ENCODE measurements around the gene ASPRV1. TPM values are rescaled to one million over a fixed set of nuclear protein-coding genes. Genes with fewer than 3 reads are reported as not detected.

ASPRV1 gene
- total and polyA plus RNA-seq, 4 donors: 0.19 to 0.75 (median 0.23) TPM

- no peak for TF ChIP-seq HNF4A (conservative IDR thresholded peaks at IDR 0.05)
- no peak for TF ChIP-seq FOXA2 (IDR thresholded peaks at IDR 0.05)
- no peak for TF ChIP-seq ZBTB33 (IDR thresholded peaks at IDR 0.05)
- TF ChIP-seq TAF1 (conservative IDR thresholded peaks at IDR 0.05): no peak
- TF ChIP-seq JUND (IDR thresholded peaks at IDR 0.05): no peak
- no peak for TF ChIP-seq RXRA (IDR thresholded peaks at IDR 0.05)
- TF ChIP-seq NR2F2 (IDR thresholded peaks at IDR 0.05): no peak
- TF ChIP-seq EGR1 (IDR thresholded peaks at IDR 0.05; ENCODE audit: low read depth in 2 of 2): no peak
- TF ChIP-seq MAX (IDR thresholded peaks at IDR 0.05): no peak
- TF ChIP-seq REST (IDR thresholded peaks at IDR 0.05): no peak
- TF ChIP-seq YY1 (IDR thresholded peaks at IDR 0.05): no peak
- no peak for TF ChIP-seq RAD21 (IDR thresholded peaks at IDR 0.05)
- TF ChIP-seq CTCF (IDR thresholded peaks at IDR 0.05; ENCODE audit: low read depth, low read length, missing input control): no peak
- no peak for TF ChIP-seq ATF3 (IDR thresholded peaks at IDR 0.05)
- TF ChIP-seq GABPA (IDR thresholded peaks at IDR 0.05 in 1 of 2, conservative IDR thresholded peaks at IDR 0.05 in 1 of 2): no peak
- TF ChIP-seq FOXA1 (IDR thresholded peaks at IDR 0.05): no peak
- TF ChIP-seq HNF4G (IDR thresholded peaks at IDR 0.05): no peak
- TF ChIP-seq SP1 (IDR thresholded peaks at IDR 0.05): no peak
- Histone ChIP-seq H3K4me3 (ENCODE audit: low read depth in 1 of 3, low read length in 3 of 3) (no peak overlapping the region), H3K4me1 (ENCODE audit: control insufficient read depth in 4 of 4, insufficient read depth in 4 of 4, low read length in 3 of 4) (no peaks in the 10 kb centered on the region), H3K9me3 (ENCODE audit: control insufficient read depth in 4 of 4, low read length in 3 of 4) (no peaks in the 10 kb centered on the region), H3K36me3 (ENCODE audit: control insufficient read depth in 4 of 4, insufficient read depth in 3 of 4, low read depth in 1 of 4, low read length in 3 of 4) (peaks cover 1 to 25% (median 9%) of the 10 kb centered on the region in 4 donors), H3K27me3 (ENCODE audit: control insufficient read depth in 4 of 4, insufficient read depth in 4 of 4, low read length in 3 of 4) (no peaks in the 10 kb centered on the region), H3K27ac (ENCODE audit: low read depth in 1 of 2, low read length in 2 of 2) (peak overlapping the region in 1 of 2 donors; percentile 46), H3K9ac (ENCODE audit: low read depth in 1 of 2, low read length in 2 of 2) (no peak overlapping the region)
- WGBS: 90% methylated on average over 8 of the region's 8 CpGs
- no peak for DNase-seq (ENCODE audit: low spot score)
Measured at GRCh38 chr2:69945441-69945840, 16.0 kb downstream of the ASPRV1 start.

All from liver (tissue), 9 donors.